ENCODE results near the gene METTL1.

The METTL1 gene

DNA sequence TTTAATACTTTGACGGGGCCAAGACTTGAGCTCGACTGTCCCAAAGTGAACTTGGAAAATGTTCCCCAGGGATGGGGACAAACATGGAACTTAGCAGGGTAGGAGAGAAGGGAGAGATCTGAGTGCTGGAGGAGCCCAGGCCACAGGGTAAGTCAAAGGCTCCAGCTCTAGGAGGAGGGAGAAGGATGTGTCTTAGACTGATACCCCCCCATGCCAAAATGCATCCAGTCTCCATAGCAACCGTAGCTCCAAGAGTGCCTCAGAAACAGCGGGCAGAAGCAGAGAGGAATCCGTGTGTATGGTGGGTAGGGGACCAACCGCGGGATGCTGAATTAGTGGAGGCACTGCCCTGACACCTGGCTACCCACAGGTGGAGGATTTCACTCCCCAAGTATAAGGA, 32.5 kb downstream of the METTL1 start:
- no peaks in the 10 kb centered on the region for H3K36me3 ChIP-seq (ENCODE audit: control insufficient read depth in 1 of 2, insufficient read depth in 2 of 2, low read length in 2 of 2)
- no peaks in the 10 kb centered on the region for H3K9me3 ChIP-seq (ENCODE audit: control insufficient read depth in 1 of 2, low read length in 2 of 2)
- no peak overlapping the region for H3K4me3 ChIP-seq (ENCODE audit: low read depth in 1 of 2, low read length in 2 of 2)
- peaks cover 42 to 55% of the 10 kb centered on the region in 2 donors for H3K27me3 ChIP-seq (ENCODE audit: control insufficient read depth in 1 of 2, insufficient read depth in 2 of 2, low read length in 2 of 2)
- peaks cover 5 to 29% of the 10 kb centered on the region in 2 donors for H3K4me1 ChIP-seq (ENCODE audit: control insufficient read depth in 1 of 2, insufficient read depth in 2 of 2, low read length in 2 of 2)
- no peak overlapping the region for H3K9ac ChIP-seq (ENCODE audit: low read depth in 1 of 2, low read length in 2 of 2)
- no peak overlapping the region for H3K27ac ChIP-seq (ENCODE audit: low read depth, low read length)

GRCh38 chr12:57738661-57739237, 33.2 kb downstream of the METTL1 start, which contains the start of gene AGAP2:
AGAP2 (minus strand) TSS chr12:57738742; CDS start chr12:57738246, 496 bp downstream.
- Histone ChIP-seq H3K4me1 (ENCODE audit: control insufficient read depth in 1 of 2, insufficient read depth in 2 of 2, low read length in 2 of 2) (peaks cover 0 to 23% of the 10 kb centered on the region in 2 donors), H3K9ac (ENCODE audit: low read depth in 1 of 2, low read length in 2 of 2) (no peak within 1 kb of the TSS), H3K36me3 (ENCODE audit: control insufficient read depth in 1 of 2, insufficient read depth in 2 of 2, low read length in 2 of 2) (peaks cover 0 to 3% of the 10 kb centered on the region in 2 donors), H3K4me3 (ENCODE audit: low read depth in 1 of 2, low read length in 2 of 2) (no peak within 1 kb of the TSS), H3K27ac (ENCODE audit: low read depth, low read length) (no peak within 1 kb of the TSS), H3K27me3 (ENCODE audit: control insufficient read depth in 1 of 2, insufficient read depth in 2 of 2, low read length in 2 of 2) (peaks cover 49 to 62% of the 10 kb centered on the region in 2 donors), H3K9me3 (ENCODE audit: control insufficient read depth in 1 of 2, low read length in 2 of 2) (no peaks in the 10 kb centered on the region)

DNA sequence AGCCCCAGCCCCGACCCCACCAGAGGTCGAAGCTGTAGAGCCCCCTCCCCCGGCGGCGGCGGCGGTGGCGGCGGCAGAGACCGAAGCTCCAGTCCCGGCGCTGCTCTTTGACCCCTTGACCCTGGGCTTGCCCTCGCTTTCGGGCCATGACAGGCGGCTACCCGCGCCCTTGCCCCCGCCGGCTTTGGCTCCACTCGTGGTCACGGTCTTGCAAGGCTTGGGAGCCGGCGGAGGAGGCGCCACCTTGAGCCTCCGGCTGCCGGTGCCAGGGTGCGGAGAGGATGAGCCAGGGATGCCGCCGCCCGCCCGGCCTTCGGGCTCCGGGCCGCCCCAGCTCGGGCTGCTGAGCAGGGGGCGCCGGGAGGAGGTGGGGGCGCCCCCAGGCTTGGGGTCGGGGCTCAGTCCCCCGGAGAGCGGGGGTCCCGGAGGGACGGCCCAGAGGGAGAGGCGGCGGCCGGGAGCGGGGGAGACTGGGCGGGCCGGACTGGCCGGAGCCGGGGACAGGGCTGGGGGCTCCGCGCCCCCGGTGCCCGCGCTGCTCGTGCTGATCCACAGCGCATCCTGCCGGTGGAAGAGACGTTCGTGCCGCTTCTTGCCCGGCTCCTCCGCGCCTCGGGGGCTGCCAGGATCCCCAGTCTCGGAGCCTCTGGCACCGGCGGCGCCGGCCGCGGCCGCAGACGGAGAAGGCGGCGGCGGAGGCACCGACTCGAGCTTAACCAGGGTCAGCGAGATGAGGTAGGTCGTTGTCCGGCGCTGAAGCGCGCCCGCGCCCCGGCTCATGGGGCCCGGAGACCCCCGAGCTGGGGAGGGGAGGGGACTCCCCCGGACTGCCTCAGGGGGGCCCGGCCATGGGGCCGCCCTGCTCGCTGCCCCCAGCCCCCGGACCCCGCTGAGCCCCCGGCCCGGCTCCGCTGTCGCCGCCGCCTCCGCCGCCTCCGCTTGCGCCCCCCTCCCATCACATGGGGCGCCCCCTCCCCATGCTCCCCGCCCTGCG, 34.1 kb downstream of the METTL1 start:
- H3K9me3 ChIP-seq (ENCODE audit: control insufficient read depth in 1 of 2, low read length in 2 of 2), result no peaks in the 10 kb centered on the region
- peaks cover 0 to 23% of the 10 kb centered on the region in 2 donors for H3K4me1 ChIP-seq (ENCODE audit: control insufficient read depth in 1 of 2, insufficient read depth in 2 of 2, low read length in 2 of 2)
- H3K4me3 ChIP-seq (ENCODE audit: low read depth in 1 of 2, low read length in 2 of 2), result no peak overlapping the region
- no peak overlapping the region for H3K9ac ChIP-seq (ENCODE audit: low read depth in 1 of 2, low read length in 2 of 2)
- peaks cover 0 to 4% of the 10 kb centered on the region in 2 donors for H3K36me3 ChIP-seq (ENCODE audit: control insufficient read depth in 1 of 2, insufficient read depth in 2 of 2, low read length in 2 of 2)
- H3K27me3 ChIP-seq (ENCODE audit: control insufficient read depth in 1 of 2, insufficient read depth in 2 of 2, low read length in 2 of 2), result peaks cover 53 to 70% of the 10 kb centered on the region in 2 donors
- H3K27ac ChIP-seq (ENCODE audit: low read depth, low read length), result no peak overlapping the region

DNA sequence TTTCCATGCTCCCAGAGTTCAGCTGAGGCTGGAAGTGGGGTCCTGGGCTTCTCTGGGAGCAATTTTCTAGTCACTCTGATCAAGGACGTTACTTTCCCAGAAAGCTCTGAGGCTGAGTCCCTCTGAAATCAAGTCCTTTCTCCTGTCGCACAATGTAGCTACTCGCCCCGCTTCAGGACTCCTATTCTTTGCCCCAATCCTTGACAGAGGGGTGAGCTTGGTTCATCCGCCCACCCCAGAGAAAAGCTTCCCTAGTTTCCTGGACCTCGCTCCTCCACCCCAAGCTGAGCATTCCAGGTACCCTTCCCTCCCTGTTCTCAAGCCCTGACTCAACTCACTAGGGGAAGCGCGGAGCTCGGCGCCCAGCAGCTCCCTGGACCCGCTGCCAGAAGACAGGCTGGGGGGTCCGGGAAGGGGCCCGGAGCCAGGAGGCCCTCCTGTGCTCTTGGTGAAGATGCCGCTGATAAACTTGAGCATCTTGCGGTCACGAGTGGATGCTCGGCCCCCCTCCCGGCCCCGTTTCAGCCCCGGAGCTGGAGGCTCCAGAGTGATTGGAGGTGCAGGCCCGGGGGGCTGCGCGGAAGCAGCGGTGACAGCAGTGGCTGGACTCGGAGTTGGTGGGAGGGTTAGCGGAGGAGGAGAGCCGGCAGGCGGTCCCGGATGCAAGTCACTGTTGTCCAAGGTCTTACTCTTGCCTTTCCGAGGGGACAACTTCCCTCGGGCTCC, 35.0 kb downstream of the METTL1 start:
- Histone ChIP-seq H3K9ac (ENCODE audit: low read depth in 1 of 2, low read length in 2 of 2) (no peak overlapping the region), H3K9me3 (ENCODE audit: control insufficient read depth in 1 of 2, low read length in 2 of 2) (no peaks in the 10 kb centered on the region), H3K27ac (ENCODE audit: low read depth, low read length) (no peak overlapping the region), H3K4me1 (ENCODE audit: control insufficient read depth in 1 of 2, insufficient read depth in 2 of 2, low read length in 2 of 2) (peaks cover 0 to 20% of the 10 kb centered on the region in 2 donors), H3K36me3 (ENCODE audit: control insufficient read depth in 1 of 2, insufficient read depth in 2 of 2, low read length in 2 of 2) (peaks cover 0 to 4% of the 10 kb centered on the region in 2 donors), H3K4me3 (ENCODE audit: low read depth in 1 of 2, low read length in 2 of 2) (no peak overlapping the region), H3K27me3 (ENCODE audit: control insufficient read depth in 1 of 2, insufficient read depth in 2 of 2, low read length in 2 of 2) (peaks cover 53 to 72% of the 10 kb centered on the region in 2 donors)

DNA sequence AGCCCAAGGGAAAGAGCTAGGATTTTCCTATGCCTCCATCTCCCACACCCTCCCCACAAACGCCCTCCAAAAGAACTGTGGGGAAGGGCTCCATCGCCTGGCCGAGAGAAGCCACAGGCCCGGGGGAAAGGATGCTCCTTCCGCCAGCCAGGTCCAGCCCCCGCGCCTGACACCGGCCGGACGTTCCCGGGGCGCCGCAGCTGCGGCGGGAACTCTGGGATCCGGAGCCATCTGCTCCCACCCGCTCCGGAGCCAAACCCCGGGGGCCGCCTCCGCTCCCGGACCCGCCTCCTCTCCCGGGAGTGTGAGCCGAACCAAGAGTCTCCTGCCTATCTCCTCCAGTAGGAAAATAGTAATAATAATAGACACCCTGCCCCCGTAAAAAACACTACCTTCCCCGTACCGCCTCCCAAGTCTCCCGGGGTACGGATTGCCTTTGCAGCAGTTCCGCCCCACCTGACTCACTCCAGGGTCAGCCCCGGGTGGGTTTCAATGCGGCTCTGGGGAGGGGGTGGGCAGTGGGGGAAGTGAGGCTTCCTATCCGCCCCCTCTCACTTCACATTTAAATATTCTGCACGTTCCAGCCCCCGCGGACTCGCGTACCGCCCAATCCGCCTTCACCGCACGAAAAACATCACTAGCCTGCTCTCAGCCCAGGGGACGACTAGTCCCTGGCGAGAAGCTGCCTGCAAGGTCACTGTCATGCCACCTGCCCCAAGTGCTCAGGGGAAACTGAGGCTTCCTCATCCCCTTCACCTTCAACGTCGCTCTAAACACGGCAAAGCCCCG, 35.8 kb downstream of the METTL1 start:
- peaks cover 0 to 18% of the 10 kb centered on the region in 2 donors for H3K4me1 ChIP-seq (ENCODE audit: control insufficient read depth in 1 of 2, insufficient read depth in 2 of 2, low read length in 2 of 2)

GRCh38 chr12:57735198-57735855, 36.6 kb downstream of the METTL1 start:
- H3K9ac ChIP-seq (ENCODE audit: low read depth in 1 of 2, low read length in 2 of 2), result no peak overlapping the region
- H3K36me3 ChIP-seq (ENCODE audit: control insufficient read depth in 1 of 2, insufficient read depth in 2 of 2, low read length in 2 of 2), result peaks cover 0 to 5% of the 10 kb centered on the region in 2 donors
- no peaks in the 10 kb centered on the region for H3K9me3 ChIP-seq (ENCODE audit: control insufficient read depth in 1 of 2, low read length in 2 of 2)
- H3K27me3 ChIP-seq (ENCODE audit: control insufficient read depth in 1 of 2, insufficient read depth in 2 of 2, low read length in 2 of 2), result peaks cover 50 to 60% of the 10 kb centered on the region in 2 donors
- H3K27ac ChIP-seq (ENCODE audit: low read depth, low read length), result no peak overlapping the region
- peaks cover 0 to 10% of the 10 kb centered on the region in 2 donors for H3K4me1 ChIP-seq (ENCODE audit: control insufficient read depth in 1 of 2, insufficient read depth in 2 of 2, low read length in 2 of 2)
- no peak overlapping the region for H3K4me3 ChIP-seq (ENCODE audit: low read depth in 1 of 2, low read length in 2 of 2)

More for the DNA sequence above, 35.8 kb downstream of the METTL1 start:
- no peak overlapping the region for H3K27ac ChIP-seq (ENCODE audit: low read depth, low read length)
- H3K4me3 ChIP-seq (ENCODE audit: low read depth in 1 of 2, low read length in 2 of 2), result no peak overlapping the region
- peaks cover 0 to 4% of the 10 kb centered on the region in 2 donors for H3K36me3 ChIP-seq (ENCODE audit: control insufficient read depth in 1 of 2, insufficient read depth in 2 of 2, low read length in 2 of 2)
- H3K9me3 ChIP-seq (ENCODE audit: control insufficient read depth in 1 of 2, low read length in 2 of 2), result no peaks in the 10 kb centered on the region
- H3K9ac ChIP-seq (ENCODE audit: low read depth in 1 of 2, low read length in 2 of 2), result no peak overlapping the region
- peaks cover 53 to 65% of the 10 kb centered on the region in 2 donors for H3K27me3 ChIP-seq (ENCODE audit: control insufficient read depth in 1 of 2, insufficient read depth in 2 of 2, low read length in 2 of 2)

DNA sequence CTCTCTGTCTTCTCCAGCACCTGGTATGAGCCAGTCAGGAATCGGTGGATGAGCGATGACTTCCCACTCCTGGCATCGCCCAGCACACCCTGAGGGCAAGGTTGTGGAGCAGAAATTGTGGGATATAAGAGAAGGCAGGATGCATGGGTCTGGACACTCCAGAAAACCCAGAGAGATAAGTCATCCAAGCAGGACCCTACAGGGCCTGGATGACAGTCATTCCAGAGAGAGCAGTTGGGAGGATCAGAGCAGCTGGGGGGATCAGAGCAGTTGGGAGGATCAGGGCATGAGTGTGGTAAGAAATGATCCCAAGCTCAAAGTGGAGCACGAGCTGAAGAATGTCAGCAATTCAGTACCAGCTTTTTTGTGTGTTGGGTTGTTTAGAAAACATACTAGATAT, 37.3 kb downstream of the METTL1 start:
- Histone ChIP-seq H3K9ac (ENCODE audit: low read depth in 1 of 2, low read length in 2 of 2) (no peak overlapping the region), H3K27ac (ENCODE audit: low read depth, low read length) (no peak overlapping the region), H3K9me3 (ENCODE audit: control insufficient read depth in 1 of 2, low read length in 2 of 2) (no peaks in the 10 kb centered on the region), H3K27me3 (ENCODE audit: control insufficient read depth in 1 of 2, insufficient read depth in 2 of 2, low read length in 2 of 2) (peaks cover 50 to 59% of the 10 kb centered on the region in 2 donors), H3K36me3 (ENCODE audit: control insufficient read depth in 1 of 2, insufficient read depth in 2 of 2, low read length in 2 of 2) (peaks cover 0 to 8% of the 10 kb centered on the region in 2 donors), H3K4me1 (ENCODE audit: control insufficient read depth in 1 of 2, insufficient read depth in 2 of 2, low read length in 2 of 2) (peaks cover 0 to 7% of the 10 kb centered on the region in 2 donors), H3K4me3 (ENCODE audit: low read depth in 1 of 2, low read length in 2 of 2) (no peak overlapping the region)

GRCh38 chr12:57733928-57734327, 38.0 kb downstream of the METTL1 start:
- H3K9ac ChIP-seq (ENCODE audit: low read depth in 1 of 2, low read length in 2 of 2), result no peak overlapping the region
- H3K27me3 ChIP-seq (ENCODE audit: control insufficient read depth in 1 of 2, insufficient read depth in 2 of 2, low read length in 2 of 2), result peaks cover 43 to 54% of the 10 kb centered on the region in 2 donors

More at GRCh38 chr12:57733928-57734327, 38.0 kb downstream of the METTL1 start:
- peaks cover 0 to under 1% of the 10 kb centered on the region in 2 donors for H3K4me1 ChIP-seq (ENCODE audit: control insufficient read depth in 1 of 2, insufficient read depth in 2 of 2, low read length in 2 of 2)
- H3K36me3 ChIP-seq (ENCODE audit: control insufficient read depth in 1 of 2, insufficient read depth in 2 of 2, low read length in 2 of 2), result peaks cover 0 to 8% of the 10 kb centered on the region in 2 donors
- H3K4me3 ChIP-seq (ENCODE audit: low read depth in 1 of 2, low read length in 2 of 2), result no peak overlapping the region
- no peak overlapping the region for H3K27ac ChIP-seq (ENCODE audit: low read depth, low read length)
- H3K9me3 ChIP-seq (ENCODE audit: control insufficient read depth in 1 of 2, low read length in 2 of 2), result no peaks in the 10 kb centered on the region

Measured in duodenal mucosa (tissue), 2 donors.